Osteoblast (primary cell): ENCODE data around the gene BEGAIN. TPM values are rescaled to one million over a fixed set of nuclear protein-coding genes. Genes with fewer than 3 reads are reported as not detected.

ENCODE experiments used
- DNase-seq: peaks from one replicate; pipeline ENCODE4 v3.0.0; 2011; ENCODE audit warnings: low spot score, mixed read lengths; ENCODE audit not compliant: insufficient read length; ENCODE audit errors: missing footprints
- H2AFZ ChIP-seq: 2 replicates; pipeline ENCODE4 v1.6.0; 2011; ENCODE audit warnings: mild to moderate bottlenecking, low read length
- H3K27ac ChIP-seq: 2 replicates; pipeline ENCODE4 v1.5.1; 2011; ENCODE audit warnings: mild to moderate bottlenecking, low read depth, low read length, moderate library complexity
- H3K27me3 ChIP-seq: 2 replicates; pipeline ENCODE4 v1.6.0; 2012; ENCODE audit warnings: mild to moderate bottlenecking, control low read depth, inconsistent platforms, low read length, moderate library complexity; ENCODE audit not compliant: insufficient read depth
- H3K36me3 ChIP-seq: 2 replicates; pipeline ENCODE4 v1.5.1; 2011; ENCODE audit warnings: mild to moderate bottlenecking, low read length, control low read depth, moderate library complexity; ENCODE audit not compliant: insufficient read depth
- H3K4me1 ChIP-seq: 2 replicates; pipeline ENCODE4 v1.5.1; 2011; ENCODE audit warnings: mild to moderate bottlenecking, low read length, control low read depth, moderate library complexity; ENCODE audit not compliant: insufficient read depth
- H3K4me2 ChIP-seq: 2 replicates; pipeline ENCODE4 v1.6.0; 2011; ENCODE audit warnings: mild to moderate bottlenecking, low read length; ENCODE audit not compliant: insufficient read depth
- H3K4me3 ChIP-seq: fragments of 200-600 bp; sonication (generic); 3 replicates; pipeline ENCODE4 v1.5.1; 2012; ENCODE audit warnings: mild to moderate bottlenecking, low read length, inconsistent platforms; ENCODE audit not compliant: insufficient read depth
- H3K79me2 ChIP-seq: 2 replicates; pipeline ENCODE4 v1.6.0; 2012; ENCODE audit warnings: mild to moderate bottlenecking, low read length, control low read depth, inconsistent platforms; ENCODE audit not compliant: insufficient read depth
- H3K9me3 ChIP-seq: 2 replicates; pipeline ENCODE4 v1.5.1; 2011; ENCODE audit warnings: low read depth, low read length, control low read depth
- H4K20me1 ChIP-seq: 2 replicates; pipeline ENCODE4 v1.6.0; 2012; ENCODE audit warnings: mild to moderate bottlenecking, low read length, control low read depth; ENCODE audit not compliant: insufficient read depth
- total RNA-seq: library from RNA; depleted of rRNA; stranded (reverse); fragments of >200 nt; gene quantifications from 2 replicates; pipeline ENCODE4 v1.2.3, GENCODE V29; 2012
- TF ChIP-seq, protein P1 (sequence below): IDR thresholded peaks from 2 replicates; pipeline ENCODE4 v1.5.1; 2011; ENCODE audit warnings: mild to moderate bottlenecking, low read depth, low read length, moderate library complexity; ENCODE audit errors: extremely low read depth

BEGAIN gene
- total RNA-seq, 1 donor: 1.1 TPM

GRCh38 chr14:100586403-100587085, 673 bp downstream of the BEGAIN start:
- TF ChIP-seq, protein P1, sequence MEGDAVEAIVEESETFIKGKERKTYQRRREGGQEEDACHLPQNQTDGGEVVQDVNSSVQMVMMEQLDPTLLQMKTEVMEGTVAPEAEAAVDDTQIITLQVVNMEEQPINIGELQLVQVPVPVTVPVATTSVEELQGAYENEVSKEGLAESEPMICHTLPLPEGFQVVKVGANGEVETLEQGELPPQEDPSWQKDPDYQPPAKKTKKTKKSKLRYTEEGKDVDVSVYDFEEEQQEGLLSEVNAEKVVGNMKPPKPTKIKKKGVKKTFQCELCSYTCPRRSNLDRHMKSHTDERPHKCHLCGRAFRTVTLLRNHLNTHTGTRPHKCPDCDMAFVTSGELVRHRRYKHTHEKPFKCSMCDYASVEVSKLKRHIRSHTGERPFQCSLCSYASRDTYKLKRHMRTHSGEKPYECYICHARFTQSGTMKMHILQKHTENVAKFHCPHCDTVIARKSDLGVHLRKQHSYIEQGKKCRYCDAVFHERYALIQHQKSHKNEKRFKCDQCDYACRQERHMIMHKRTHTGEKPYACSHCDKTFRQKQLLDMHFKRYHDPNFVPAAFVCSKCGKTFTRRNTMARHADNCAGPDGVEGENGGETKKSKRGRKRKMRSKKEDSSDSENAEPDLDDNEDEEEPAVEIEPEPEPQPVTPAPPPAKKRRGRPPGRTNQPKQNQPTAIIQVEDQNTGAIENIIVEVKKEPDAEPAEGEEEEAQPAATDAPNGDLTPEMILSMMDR: no peak
- Histone ChIP-seq H3K79me2 (no peaks in the 10 kb centered on the region), H3K27me3 (peaks cover 31% of the 10 kb centered on the region), H3K4me3 (peak overlapping the region; percentile 62), H3K36me3 (no peaks in the 10 kb centered on the region), H3K27ac (no peak overlapping the region), H3K9me3 (no peaks in the 10 kb centered on the region), H3K4me1 (no peaks in the 10 kb centered on the region), H3K4me2 (peak overlapping the region; percentile 69), H2AFZ (peak overlapping the region; percentile 37), H4K20me1 (no peaks in the 10 kb centered on the region)
- peak; percentile 87 for DNase-seq

- Histone ChIP-seq H3K27ac (no peak overlapping the region), H3K4me2 (no peak overlapping the region), H3K9me3 (no peaks in the 10 kb centered on the region), H3K27me3 (peaks cover 31% of the 10 kb centered on the region), H2AFZ (no peak overlapping the region), H3K36me3 (no peaks in the 10 kb centered on the region), H3K4me1 (no peaks in the 10 kb centered on the region), H3K4me3 (peak overlapping the region; percentile 62), H4K20me1 (no peaks in the 10 kb centered on the region), H3K79me2 (no peaks in the 10 kb centered on the region)
- no peak for DNase-seq
- TF ChIP-seq, protein P1: no peak
Measured at GRCh38 chr14:100586153-100586402, 1.1 kb downstream of the BEGAIN start.

GRCh38 chr14:100585448-100586152, 1.6 kb downstream of the BEGAIN start:
- DNase-seq: peak; percentile 80
- H4K20me1 ChIP-seq: no peaks in the 10 kb centered on the region
- H3K36me3 ChIP-seq: no peaks in the 10 kb centered on the region
- no peaks in the 10 kb centered on the region for H3K9me3 ChIP-seq
- H3K27ac ChIP-seq: no peak overlapping the region
- H3K79me2 ChIP-seq: no peaks in the 10 kb centered on the region
- H3K4me1 ChIP-seq: no peaks in the 10 kb centered on the region
- TF ChIP-seq, protein P1: no peak
- H2AFZ ChIP-seq: no peak overlapping the region
- no peak overlapping the region for H3K4me2 ChIP-seq
- H3K4me3 ChIP-seq: no peak overlapping the region
- peaks cover 31% of the 10 kb centered on the region for H3K27me3 ChIP-seq
